ENCODE results near the gene CDCP1.

GRCh38 chr3:45060165-45060892 lies 85.8 kb downstream of the CDCP1 start:
- TF ChIP-seq CTCF (IDR thresholded peaks at IDR 0.05 in 8 of 11, conservative IDR thresholded peaks at IDR 0.05 in 3 of 11) (no peak), POLR2A (IDR thresholded peaks at IDR 0.05) (no peak)

Measured in spleen (tissue), 7 donors.